BJ (cell line): ENCODE results near the gene FAM47B. TPM values are rescaled to one million over a fixed set of nuclear protein-coding genes. Genes with fewer than 3 reads are reported as not detected.

Experiments
- CTCF ChIA-PET: fragments of 350-600 bp; formaldehyde crosslinking; extraction: SDS; loops from one replicate; lab custom pipeline; 2021; ENCODE audit warnings: antibody characterized with exemption, inconsistent platforms; lab: Yijun Ruan, JAX
- POLR2A ChIA-PET: fragments of 300-600 bp; sonication (Branson Sonifier 250); formaldehyde crosslinking; extraction: SDS; loops from one replicate; lab custom pipeline; 2021; ENCODE audit warnings: antibody characterized with exemption; lab: Charles Lee
- DNase-seq: peaks from one replicate; pipeline ENCODE4 v3.0.0-alpha.2; 2011; ENCODE audit warnings: low read depth
- H3K27me3 ChIP-seq: 2 replicates; pipeline ENCODE4 v1.6.0; 2011; ENCODE audit warnings: low read length; ENCODE audit not compliant: control insufficient read depth, insufficient read depth
- H3K36me3 ChIP-seq: 2 replicates; pipeline ENCODE4 v1.5.1; 2011; ENCODE audit warnings: low read length; ENCODE audit not compliant: control insufficient read depth, insufficient read depth
- H3K4me3 ChIP-seq: 2 replicates; pipeline ENCODE4 v1.5.1; 2011; ENCODE audit warnings: low read depth, mild to moderate bottlenecking, control low read depth, low read length
- CTCF ChIP-seq: IDR thresholded peaks from 2 replicates; pipeline ENCODE4 v1.5.1; 2011; ENCODE audit warnings: low read depth, mild to moderate bottlenecking, control low read depth, inconsistent platforms, low read length, moderate library complexity; ENCODE audit not compliant: insufficient read depth
- polyA plus RNA-seq: library from polyadenylated mRNA; depleted of rRNA; stranded (reverse); fragments of >200 nt; gene quantifications from 2 replicates; pipeline ENCODE4 v1.2.3, GENCODE V29; 2011

The FAM47B gene
- polyA plus RNA-seq, 1 experiment, result not detected

- POLR2A ChIA-PET, result no interaction called here
- H3K36me3 ChIP-seq, result no peaks in the 10 kb centered on the region
Measured at GRCh38 chrX:34909151-34909550, 33.4 kb upstream of the FAM47B start.

GRCh38 chrX:34915463-34916225 lies 27.0 kb upstream of the FAM47B start:
- DNase-seq, result no peak
- Histone ChIP-seq H3K27me3 (no peaks in the 10 kb centered on the region), H3K36me3 (no peaks in the 10 kb centered on the region), H3K4me3 (no peak overlapping the region)
- ChIA-PET CTCF (no interaction called here), POLR2A (no interaction called here)
- TF ChIP-seq CTCF, result no peak

More at GRCh38 chrX:34909151-34909550, 33.4 kb upstream of the FAM47B start:
- TF ChIP-seq CTCF, result no peak
- H3K4me3 ChIP-seq, result no peak overlapping the region
- CTCF ChIA-PET, result no interaction called here
- no peak for DNase-seq
- no peaks in the 10 kb centered on the region for H3K27me3 ChIP-seq

- Histone ChIP-seq H3K36me3 (no peaks in the 10 kb centered on the region), H3K27me3 (no peaks in the 10 kb centered on the region), H3K4me3 (no peak overlapping the region)
- DNase-seq, result no peak
- ChIA-PET POLR2A (no interaction called here), CTCF (no interaction called here)
- no peak for TF ChIP-seq CTCF
Measured at GRCh38 chrX:34917146-34917545, 25.4 kb upstream of the FAM47B start.

- Histone ChIP-seq H3K4me3 (no peak overlapping the region), H3K27me3 (no peaks in the 10 kb centered on the region), H3K36me3 (no peaks in the 10 kb centered on the region)
- ChIA-PET POLR2A (no interaction called here), CTCF (interaction anchor here (0.6 kb wide), 2 partner anchors 21 to 109 kb away, joined by 3 to 4 read pairs; no protein-coding TSS in a partner anchor)
- no peak for TF ChIP-seq CTCF
- DNase-seq, result no peak
Measured at GRCh38 chrX:34918091-34918736, 24.4 kb upstream of the FAM47B start.

GRCh38 chrX:34918856-34919255 lies 23.7 kb upstream of the FAM47B start:
- Histone ChIP-seq H3K4me3 (no peak overlapping the region), H3K27me3 (no peaks in the 10 kb centered on the region), H3K36me3 (no peaks in the 10 kb centered on the region)
- no peak for DNase-seq
- peak; percentile 41; the same call in 1 of the 2 replicates for TF ChIP-seq CTCF
- ChIA-PET POLR2A (no interaction called here), CTCF (no interaction called here)
